Measurements from ENCODE around the gene TPSB2. TPM values are rescaled to one million over a fixed set of nuclear protein-coding genes. Genes with fewer than 3 reads are reported as not detected.

Gene TPSB2
- total and polyA plus RNA-seq, 9 of the 15 experiments (the other 6 are each of a cell fraction or from before 2014, with no cell fraction given) = 0.18 TPM; not detected in 8

DNA sequence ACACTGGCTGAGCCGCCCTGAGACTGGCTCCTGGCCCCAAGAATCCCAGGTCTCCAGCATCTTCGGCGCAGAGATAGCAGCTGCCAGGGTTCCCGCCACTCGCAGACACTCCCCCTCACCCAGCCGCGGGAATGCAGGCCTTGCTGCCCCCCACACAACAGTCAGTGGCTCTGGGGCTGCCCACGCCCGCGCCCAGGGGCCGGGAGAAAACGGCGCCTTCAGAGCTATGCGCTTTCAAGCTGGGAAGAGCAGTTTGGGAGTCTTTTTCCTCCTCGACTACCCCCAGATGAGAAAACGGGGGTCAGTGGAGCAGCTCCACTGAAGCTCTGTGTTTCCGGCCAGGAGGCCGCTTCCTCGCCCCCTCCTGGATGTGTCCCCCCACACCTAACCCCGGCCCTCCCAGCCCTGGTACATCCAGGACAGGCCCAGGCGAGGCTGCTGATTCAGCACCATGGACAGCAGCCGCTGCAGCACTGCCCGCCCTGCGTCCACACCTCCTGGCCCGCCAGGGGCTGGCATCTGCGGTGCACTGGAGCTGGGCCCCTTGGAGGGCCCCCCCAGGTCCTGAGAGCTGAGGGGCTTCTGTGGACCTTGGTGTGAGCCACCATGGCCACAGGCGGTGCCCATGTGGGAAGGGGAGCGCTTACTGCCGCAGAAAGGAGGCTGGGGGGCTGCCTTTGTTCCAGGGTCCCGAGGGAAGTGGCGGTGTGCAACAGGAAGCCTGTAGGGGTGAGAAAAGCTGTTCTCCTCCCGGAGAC lies 41.4 kb downstream of the TPSB2 start (continued):
- no peak for TF ChIP-seq ZFP36 (IDR thresholded peaks at IDR 0.05; ENCODE audit: low read depth, low read length, partially characterized antibody)
- peak; percentile 96 for TF ChIP-seq PRMT5 (CRISPR knock-in tag; IDR thresholded peaks at IDR 0.05)
- TF ChIP-seq ZNF133 (CRISPR knock-in tag; IDR thresholded peaks at IDR 0.05) = no peak
- no peak for TF ChIP-seq NR2F6 (CRISPR knock-in tag; IDR thresholded peaks at IDR 0.05)
- no peak for TF ChIP-seq ZFP91 (CRISPR knock-in tag; IDR thresholded peaks at IDR 0.05)
- no peak for TF ChIP-seq PRPF4 (IDR thresholded peaks at IDR 0.05; ENCODE audit: insufficient read depth, low read depth, low read length, poor library complexity, severe bottlenecking)
- TF ChIP-seq MAFG (tag; conservative IDR thresholded peaks at IDR 0.05) = peak; percentile 47; the same call in 1 of the 2 replicates
- no peak for TF ChIP-seq GATA2 (CRISPR knock-in tag; IDR thresholded peaks at IDR 0.05)
- TF ChIP-seq HEY1 (CRISPR knock-in tag; IDR thresholded peaks at IDR 0.05; ENCODE audit: borderline replicate concordance) = no peak
- TF ChIP-seq ZKSCAN3 (CRISPR knock-in tag; IDR thresholded peaks at IDR 0.05) = no peak
- TF ChIP-seq CAMTA2 (CRISPR knock-in tag; conservative IDR thresholded peaks at IDR 0.05) = no peak
- peak; percentile 92 for TF ChIP-seq MIER1 (IDR thresholded peaks at IDR 0.05; ENCODE audit: low read depth)
- TF ChIP-seq RFX7 (CRISPR knock-in tag; IDR thresholded peaks at IDR 0.05) = no peak
- no peak for TF ChIP-seq PHF21A (IDR thresholded peaks at IDR 0.05; ENCODE audit: borderline replicate concordance, low read depth)
- TF ChIP-seq PBX2 (CRISPR knock-in tag; IDR thresholded peaks at IDR 0.05; ENCODE audit: low read depth) = no peak
- TF ChIP-seq PBX2 (tag; conservative IDR thresholded peaks at IDR 0.05; ENCODE audit: low read depth) = no peak
- TF ChIP-seq MNT (conservative IDR thresholded peaks at IDR 0.05) = no peak
- TF ChIP-seq PHTF2 (CRISPR knock-in tag; IDR thresholded peaks at IDR 0.05) = no peak
- no peak; a peak in 1 of 4 replicates for TF ChIP-seq SIN3A (IDR thresholded peaks at IDR 0.05; ENCODE audit: borderline replicate concordance in 2 of 2, control insufficient read depth in 1 of 2, low read depth in 2 of 2, low read length in 2 of 2)
- no peak for TF ChIP-seq EP400 (IDR thresholded peaks at IDR 0.05)

All from K562 (cell line).